ENCODE data around the gene ARFGAP3. TPM values are rescaled to one million over a fixed set of nuclear protein-coding genes. Genes with fewer than 3 reads are reported as not detected.

The ARFGAP3 gene
- total RNA-seq, 1 experiment from 2014 or later, result 15.0 TPM

DNA sequence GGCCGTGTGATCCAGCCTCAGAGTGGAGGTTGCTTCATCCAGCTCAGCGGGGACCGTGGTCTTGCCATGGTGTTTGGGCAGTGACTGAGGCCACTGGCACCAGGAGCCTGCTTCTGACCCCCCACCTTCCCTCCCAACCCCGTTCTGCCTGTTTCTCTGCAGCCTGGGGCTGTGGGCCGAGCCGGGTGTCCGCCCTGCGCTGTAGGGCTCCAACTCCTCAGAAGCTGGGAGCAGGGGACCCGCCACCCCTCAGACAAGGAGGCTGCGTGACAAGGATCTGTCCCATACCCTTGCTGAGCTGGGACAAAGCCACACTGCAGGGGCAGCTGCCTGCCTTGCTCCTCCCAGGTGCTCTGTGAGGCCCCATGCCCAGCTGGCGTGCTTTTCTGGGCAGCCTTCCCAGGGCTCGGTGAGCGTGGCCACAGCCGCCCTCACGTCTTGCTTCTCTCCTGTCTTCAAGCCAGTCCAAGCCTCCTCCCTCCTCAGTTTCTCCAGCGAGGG lies 11.7 kb upstream of the ARFGAP3 start:
- Histone ChIP-seq H2BK120ac (ENCODE audit: low read depth, low read length, poor library complexity, severe bottlenecking) (no peak overlapping the region), H3K9ac (ENCODE audit: extremely low read depth, insufficient read length, low read length) (no peak overlapping the region), H3T11ph (ENCODE audit: low read length) (no peak overlapping the region), H3K27ac (ENCODE audit: insufficient read length, low read depth, low read length) (no peak overlapping the region), H2AK5ac (ENCODE audit: insufficient read length, low read length) (no peak overlapping the region), H3K23me2 (ENCODE audit: insufficient read length, low read depth, low read length, poor library complexity, severe bottlenecking) (no peaks in the 10 kb centered on the region), H2BK15ac (ENCODE audit: low read depth, low read length) (no peak overlapping the region), H4K5ac (ENCODE audit: insufficient read length, low read depth, low read length) (no peak overlapping the region), H3K4me1 (ENCODE audit: insufficient read depth, low read length) (no peaks in the 10 kb centered on the region), H4K8ac (replicated peaks; ENCODE audit: insufficient read length, low read depth, low read length) (no peak overlapping the region), H4K20me1 (ENCODE audit: control insufficient read depth, insufficient read depth, insufficient read length) (no peaks in the 10 kb centered on the region), H3K79me1 (ENCODE audit: insufficient read depth, low read depth, low read length, poor library complexity, severe bottlenecking) (no peaks in the 10 kb centered on the region), H2BK12ac (ENCODE audit: insufficient read length, low read depth, low read length) (no peak overlapping the region), H3K18ac (ENCODE audit: insufficient read length, low read depth, low read length) (no peak overlapping the region), H2BK5ac (ENCODE audit: insufficient read length, low read length) (no peak overlapping the region), H3K79me2 (ENCODE audit: insufficient read depth, low read length) (no peaks in the 10 kb centered on the region), H3K14ac (ENCODE audit: insufficient read depth, low read length) (no peak overlapping the region), H3K9me3 (ENCODE audit: control insufficient read depth, low read depth, low read length) (no peaks in the 10 kb centered on the region), H3K56ac (ENCODE audit: insufficient read length, low read depth, low read length) (no peak overlapping the region), H4K91ac (ENCODE audit: insufficient read length, low read depth, low read length) (no peak overlapping the region), H2BK20ac (ENCODE audit: low read depth, low read length, poor library complexity, severe bottlenecking) (no peak overlapping the region), H3K4me2 (ENCODE audit: insufficient read depth, insufficient read length, low read length) (no peak overlapping the region), H2AFZ (ENCODE audit: low read length) (no peak overlapping the region), H3K23ac (ENCODE audit: insufficient read length, low read depth, low read length) (no peak overlapping the region), H3K27me3 (ENCODE audit: insufficient read depth, low read length) (no peaks in the 10 kb centered on the region), H3K4ac (ENCODE audit: low read depth, low read length) (no peak overlapping the region)
- TF ChIP-seq CTCF (conservative IDR thresholded peaks at IDR 0.05), result no peak
- WGBS (ENCODE audit: extremely low coverage, insufficient read length, low lambda C conversion rate), result no CpG with 5 or more reads among the region's 16 CpGs
- no peak overlapping the region for H3K4me3 Mint-ChIP-seq
- peaks cover 3 to 7% of the 10 kb centered on the region in 2 experiments; a peak in 2 of 4 replicates for H3K4me1 Mint-ChIP-seq
- peak overlapping the region in 2 of 3 experiments; percentile 39 to 75; a peak in 2 of 7 replicates for H3K27ac Mint-ChIP-seq
- H3K36me3 Mint-ChIP-seq (ENCODE audit: insufficient read depth in 1 of 3, low read depth in 3 of 3), result peaks cover 7 to 27% (median 26%) of the 10 kb centered on the region in 3 experiments; a peak in 5 of 7 replicates
- no peaks in the 10 kb centered on the region for H3K9me3 Mint-ChIP-seq
- H3K27me3 Mint-ChIP-seq (ENCODE audit: low read depth), result no peaks in the 10 kb centered on the region
- DNase-seq, result no peak

All from H9 (cell line).